NCI-H2196 (cell line): ENCODE results near the gene ZNF275.
"Not testable (repeated sequence)": the region's sequence is repeated elsewhere in the genome, so short reads cannot be mapped to it uniquely, and the experiment has no call there.

Experiments used
- DNase-seq: peaks from one replicate; lab custom pipeline; 2025; ENCODE audit not compliant: unreplicated experiment; lab: John Stamatoyannopoulos, UW

ZNF275 gene

GRCh38 chrX:153353416-153353815 is 19.5 kb downstream of the ZNF275 start:
- peak; percentile 27 for DNase-seq

GRCh38 chrX:153357877-153358276 is 23.9 kb downstream of the ZNF275 start:
- no peak for DNase-seq

DNA sequence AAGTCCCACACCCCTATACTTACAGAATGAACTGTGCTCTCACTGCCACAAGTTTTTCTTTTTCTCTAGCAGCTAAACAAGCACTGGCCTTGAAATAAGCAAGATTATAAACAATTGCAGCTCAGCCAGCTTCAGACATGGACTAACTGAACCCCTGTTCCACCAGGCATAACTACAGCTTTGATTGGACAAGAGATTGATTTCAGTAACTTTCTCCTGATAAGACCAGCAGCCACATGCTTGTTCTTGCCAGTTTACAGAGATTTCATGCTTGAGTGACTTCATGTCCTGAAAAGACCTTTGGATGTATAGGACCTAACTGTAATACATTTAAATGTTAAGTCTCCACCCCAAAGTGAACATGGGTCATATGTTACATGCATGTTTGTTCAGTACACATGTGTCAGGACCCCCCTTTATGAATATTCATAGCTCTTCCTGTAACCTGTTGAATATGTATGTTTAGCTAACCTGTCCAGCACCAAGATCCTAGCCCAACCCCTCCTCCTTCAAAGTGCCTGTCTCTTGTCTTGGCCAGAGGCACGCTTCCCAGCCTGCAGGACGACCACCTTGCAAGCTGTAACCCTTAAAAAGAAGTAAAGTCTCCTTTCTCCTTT is 27.9 kb downstream of the ZNF275 start:
- DNase-seq = no peak

DNA sequence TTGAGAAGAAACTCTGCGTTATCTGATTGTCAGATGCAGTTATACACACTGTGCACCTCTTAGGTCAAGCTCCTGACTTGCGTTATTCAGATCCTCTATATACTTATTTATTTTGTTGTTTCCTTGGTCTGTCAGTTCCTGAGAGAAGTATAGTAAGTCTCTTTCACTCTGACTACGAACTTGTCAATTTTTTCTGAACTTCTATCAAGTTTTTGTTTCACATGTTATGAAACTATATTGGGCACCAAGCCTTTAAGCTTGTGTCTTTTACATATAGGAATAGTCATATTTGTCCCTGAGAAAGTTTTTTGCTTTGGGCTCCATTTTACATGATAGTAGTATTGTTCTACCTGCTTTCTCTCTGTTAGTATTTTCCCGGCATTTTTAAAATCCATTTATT is 31.7 kb downstream of the ZNF275 start:
- DNase-seq = no peak

DNA sequence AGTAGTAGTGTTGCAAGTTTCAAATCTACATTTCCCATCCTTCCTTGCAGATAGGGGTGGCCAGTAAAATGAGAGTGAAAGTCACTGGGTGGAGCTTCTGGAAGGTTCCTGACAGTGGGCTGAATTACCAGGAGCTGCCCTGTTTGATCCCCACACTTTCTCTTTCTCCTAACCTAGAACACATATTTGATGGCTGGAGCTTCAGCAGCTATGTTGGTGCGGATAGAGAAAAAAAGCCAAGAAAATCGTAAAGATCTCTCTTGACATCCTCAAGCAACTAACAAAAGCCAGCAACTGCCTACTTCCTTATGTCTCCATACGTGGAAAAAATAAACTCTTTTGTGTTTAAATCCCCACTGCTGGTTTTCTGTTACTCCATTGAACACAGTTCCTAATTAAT is 32.2 kb downstream of the ZNF275 start:
- DNase-seq = no peak

GRCh38 chrX:153366878-153367538 is 33.1 kb downstream of the ZNF275 start:
- no peak for DNase-seq

DNA sequence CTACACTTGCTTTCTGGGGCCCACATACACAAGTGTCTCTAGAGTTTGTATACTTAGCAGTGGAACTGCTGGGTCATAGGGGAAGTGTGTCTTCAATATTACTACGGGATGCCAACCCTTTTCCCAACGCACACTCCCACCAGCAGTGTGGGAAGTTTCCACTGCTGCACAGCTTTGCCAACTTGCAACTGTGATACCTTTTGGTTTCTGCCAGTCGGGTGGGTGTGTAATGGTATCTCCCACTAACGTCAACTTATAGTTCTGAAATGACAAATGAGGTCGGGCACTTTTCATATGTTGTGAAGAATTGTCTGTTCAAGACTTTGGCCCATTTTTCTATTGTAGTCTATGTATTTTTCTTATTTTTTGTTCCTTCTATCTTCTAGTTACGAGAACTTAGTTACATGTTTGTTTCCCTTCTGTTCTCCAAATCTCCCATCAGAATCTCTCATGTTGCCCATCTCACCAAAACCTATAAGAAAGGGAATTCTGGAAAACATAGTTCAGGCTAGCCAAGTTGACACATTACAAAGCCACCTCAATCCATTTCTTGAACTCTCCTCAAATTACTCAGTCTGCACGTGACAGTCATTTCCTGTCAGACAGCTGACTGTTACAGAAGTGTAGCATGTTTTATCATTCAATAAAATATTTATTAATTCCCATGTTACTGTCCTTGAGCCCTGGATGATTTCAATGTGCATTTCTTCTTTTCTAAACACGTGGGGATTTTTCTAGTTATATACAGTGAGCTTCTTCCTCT is 36.5 kb downstream of the ZNF275 start:
- no peak for DNase-seq

- no peak for DNase-seq
These were observed 37.3 kb downstream of the ZNF275 start for GRCh38 chrX:153371256-153371655.

- DNase-seq = no peak
These were observed 39.0 kb downstream of the ZNF275 start for GRCh38 chrX:153372949-153373348.

- DNase-seq = no peak
These were observed 40.5 kb downstream of the ZNF275 start for GRCh38 chrX:153374426-153374825.

DNA sequence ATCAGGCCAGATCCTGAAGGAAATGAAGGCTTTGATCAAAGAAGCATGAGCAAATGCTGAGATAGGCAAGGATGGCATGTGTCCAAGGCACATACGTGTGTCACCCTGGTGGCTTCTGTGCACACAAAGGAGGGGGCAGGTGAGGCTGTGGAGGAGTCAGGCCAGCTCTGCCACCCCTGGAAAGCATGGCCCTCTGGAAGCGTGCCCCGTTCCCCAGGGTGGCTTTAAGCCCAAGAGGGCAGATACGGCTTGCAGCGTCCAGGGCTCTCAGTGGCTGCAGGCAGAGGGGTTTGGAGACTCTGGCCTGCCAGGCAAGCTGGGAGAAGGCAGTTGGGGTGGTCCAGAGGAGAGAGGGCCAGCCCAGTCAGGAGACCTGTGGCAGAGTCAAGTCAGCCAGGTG is 41.6 kb downstream of the ZNF275 start:
- DNase-seq = no peak

DNA sequence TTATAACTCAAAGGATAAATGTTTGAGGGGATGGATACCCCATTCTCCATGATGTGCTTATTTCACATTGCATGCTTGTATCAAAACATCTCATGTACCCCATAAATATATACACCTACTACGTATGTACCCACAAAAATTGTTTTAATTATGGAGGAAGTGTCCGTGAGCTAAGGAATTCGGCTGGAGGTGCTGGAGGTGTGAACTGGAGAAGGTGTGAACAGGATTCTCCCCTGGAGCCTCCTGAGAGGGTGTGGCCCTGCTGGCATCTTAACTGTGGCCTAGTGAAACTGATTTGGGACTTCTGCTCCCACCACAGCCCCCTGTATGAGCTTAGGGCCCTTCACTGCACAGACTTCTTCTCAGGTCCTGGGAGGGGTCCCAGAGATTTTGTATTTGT is 43.8 kb downstream of the ZNF275 start:
- no peak for DNase-seq

DNA sequence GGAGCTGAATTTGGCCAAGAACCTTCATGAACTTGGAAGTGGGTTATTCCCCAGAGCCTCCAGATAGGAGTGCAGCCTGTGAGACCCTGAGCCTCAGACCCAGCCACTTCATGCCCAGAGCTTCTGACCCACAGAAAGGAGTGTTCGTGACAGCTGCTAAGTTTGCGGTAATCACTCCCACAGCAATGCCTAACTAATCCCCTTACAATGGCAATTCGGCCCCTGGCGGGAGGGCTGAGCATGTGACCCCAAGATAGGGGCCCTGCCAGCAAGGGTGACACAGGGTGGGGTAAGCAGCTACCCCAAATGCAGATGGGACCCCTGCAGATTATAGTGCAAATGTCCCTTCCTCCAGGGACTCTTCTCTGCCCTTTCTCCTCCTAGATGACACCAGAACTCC is 44.7 kb downstream of the ZNF275 start:
- DNase-seq = no peak

GRCh38 chrX:153379508-153379907 is 45.6 kb downstream of the ZNF275 start:
- DNase-seq = no peak

DNA sequence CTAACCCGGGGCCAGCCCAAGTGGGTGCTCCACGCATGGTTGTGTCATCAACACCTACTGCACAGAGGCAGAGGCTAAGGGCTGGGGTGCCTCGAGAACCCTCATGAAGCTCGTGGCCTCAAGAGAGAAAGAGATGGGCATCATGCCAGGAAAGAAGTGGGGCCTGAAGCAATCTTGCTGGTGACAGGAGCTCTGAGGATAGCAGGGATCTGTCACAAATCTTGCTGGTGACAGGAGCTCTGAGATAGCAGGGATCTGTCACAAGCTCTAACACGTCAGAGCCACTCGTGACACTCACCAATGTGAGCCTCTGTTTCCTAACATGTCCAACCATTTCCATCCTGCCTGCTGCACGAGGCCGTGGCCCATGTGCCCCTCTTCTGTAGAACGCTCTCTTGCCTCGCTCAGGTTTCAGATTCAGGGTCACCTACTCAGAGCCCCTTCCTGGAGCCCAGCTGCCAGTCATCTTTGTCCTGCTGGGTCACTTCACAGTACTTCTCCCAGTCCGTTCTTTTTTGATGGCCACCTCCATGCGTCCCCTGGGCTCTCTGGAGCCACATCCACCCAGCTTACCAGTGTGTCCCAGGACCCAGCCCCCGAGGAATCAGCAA is 46.1 kb downstream of the ZNF275 start:
- DNase-seq = no peak

DNA sequence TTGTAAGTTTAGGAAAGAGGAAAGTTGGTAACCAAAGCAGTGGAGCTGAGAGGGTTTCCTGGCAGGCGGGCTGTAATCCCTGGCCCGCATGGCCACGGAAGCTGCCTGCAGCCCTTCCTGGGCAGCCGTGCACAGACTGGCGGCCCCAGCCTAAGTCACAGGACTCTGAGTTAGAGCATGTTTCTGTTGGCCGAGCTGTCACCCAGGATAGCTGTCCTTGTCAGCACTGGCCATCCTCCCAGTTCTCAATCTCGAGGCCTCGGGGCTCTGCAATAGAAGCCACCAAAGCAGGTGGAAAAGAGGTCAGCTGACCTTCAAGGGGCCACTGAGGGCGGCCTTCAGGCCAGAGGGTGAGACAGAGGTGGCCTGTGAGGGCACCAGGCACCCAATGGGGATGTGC is 46.7 kb downstream of the ZNF275 start:
- DNase-seq = no peak

DNA sequence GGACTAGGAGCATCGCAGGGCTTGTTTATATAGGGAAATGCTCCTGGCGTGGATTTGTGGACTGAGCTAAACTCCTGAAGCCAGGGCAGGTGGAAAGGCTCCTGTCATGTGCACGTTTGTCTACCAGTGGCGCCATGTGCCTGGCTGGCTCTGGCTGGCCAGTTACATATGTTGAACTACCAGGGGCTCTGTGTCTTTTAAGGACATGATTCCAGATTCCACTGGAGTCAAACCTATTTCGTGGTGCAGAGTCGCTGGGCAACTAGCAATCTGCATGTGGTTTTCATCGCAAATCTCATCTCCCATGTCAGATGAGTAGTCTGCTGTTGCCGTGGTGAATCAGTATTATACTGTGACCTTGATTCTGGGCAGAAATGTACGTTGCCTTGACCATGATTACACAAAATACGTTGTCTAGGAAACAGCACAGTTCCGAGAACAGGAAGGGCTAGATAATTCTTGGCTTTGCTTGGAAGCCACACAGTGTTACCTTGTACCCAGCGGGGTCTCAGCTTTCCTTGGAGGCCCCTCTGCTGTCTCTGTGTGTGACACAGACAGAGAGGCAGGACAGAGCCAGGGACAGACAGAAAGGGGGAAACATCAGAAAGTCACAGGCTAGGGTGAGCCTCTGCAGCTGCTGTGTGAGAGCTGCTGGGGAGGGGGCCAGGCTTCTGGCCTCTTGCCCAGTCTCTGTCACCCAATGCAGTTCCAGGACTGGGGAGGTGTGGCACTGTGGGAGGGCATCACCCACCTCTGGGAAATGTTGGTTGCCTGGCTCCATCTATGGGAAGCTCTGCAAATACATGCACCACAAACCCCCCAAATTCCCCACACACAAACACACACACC is 48.0 kb downstream of the ZNF275 start:
- peak; percentile 66 for DNase-seq

DNA sequence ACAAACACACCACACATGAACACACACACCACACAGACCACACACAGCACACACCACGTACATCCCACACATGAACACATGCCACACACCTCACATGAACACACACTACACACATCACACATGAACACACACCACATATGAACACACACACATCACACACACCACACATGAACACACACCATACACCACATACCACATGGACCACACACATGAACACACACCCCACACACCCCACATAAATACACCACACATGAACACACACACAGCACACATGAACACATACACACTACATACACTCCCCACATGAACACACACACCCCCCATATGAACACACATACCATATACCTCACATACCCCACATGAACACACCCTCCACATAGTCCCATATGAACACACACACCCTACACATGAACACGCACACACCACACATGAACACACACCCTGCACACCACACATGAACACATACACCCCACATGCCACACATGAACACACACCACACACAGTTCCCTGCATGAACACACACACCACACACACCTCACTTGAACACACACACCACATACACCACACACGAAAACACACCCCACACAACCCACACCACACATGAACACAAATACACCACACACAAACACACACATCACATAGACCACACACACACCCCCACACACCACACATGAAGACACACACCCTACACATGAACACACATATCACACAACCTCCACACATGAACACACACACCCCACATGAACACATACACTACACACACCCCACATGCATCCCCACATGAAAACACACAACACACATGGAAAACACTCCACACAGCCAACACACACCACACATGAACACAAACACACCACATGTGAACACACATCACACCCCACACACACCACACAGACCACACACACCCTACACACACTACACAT is 48.9 kb downstream of the ZNF275 start:
- DNase-seq = no peak

- DNase-seq = no peak
These were observed 50.4 kb downstream of the ZNF275 start for GRCh38 chrX:153384390-153384789.

DNA sequence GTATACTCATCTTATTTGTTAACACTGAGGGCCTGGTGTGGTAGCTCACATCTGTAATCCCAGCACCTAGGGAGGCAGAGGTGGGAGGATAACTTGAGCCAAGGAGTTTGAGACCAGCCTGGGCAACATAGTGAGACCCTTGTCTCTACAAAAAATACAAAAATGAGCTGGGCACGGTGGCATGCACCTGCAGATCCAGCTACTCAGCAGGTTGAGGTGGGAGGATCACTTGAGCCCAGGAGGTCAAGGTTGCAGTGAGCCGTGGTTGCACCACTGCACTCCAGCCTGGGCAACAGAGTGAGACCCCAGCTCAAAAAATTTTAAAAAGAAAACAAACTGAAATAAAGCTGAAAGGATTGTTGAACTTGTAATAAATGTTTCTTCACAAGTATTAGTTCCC is 51.0 kb downstream of the ZNF275 start:
- DNase-seq = not testable (repeated sequence)
